Ammon's horn (tissue), 1 donor: Measurements from ENCODE around the gene KLK10.

ENCODE experiments used
- DNase-seq: peaks from one replicate; pipeline ENCODE4 v3.0.0-alpha.2; 2016; ENCODE audit warnings: low spot score

Gene KLK10

GRCh38 chr19:50968716-50969412 is 50.6 kb downstream of the KLK10 start:
- no peak for DNase-seq

GRCh38 chr19:50967929-50968715 is 51.4 kb downstream of the KLK10 start:
- DNase-seq = no peak

GRCh38 chr19:50964266-50964665 is 55.2 kb downstream of the KLK10 start:
- no peak for DNase-seq

GRCh38 chr19:50963381-50963780 is 56.1 kb downstream of the KLK10 start:
- no peak for DNase-seq
